Nucleus accumbens (tissue), 56 donors: ENCODE results near the gene STKLD1.
"Not testable (repeated sequence)": the region's sequence is repeated elsewhere in the genome, so short reads cannot be mapped to it uniquely, and the experiment has no call there.

ENCODE experiments used
- DNase-seq, 56 donors: peaks; one replicate each; lab custom pipeline; 2025; lab: John Stamatoyannopoulos, UW

Gene STKLD1

GRCh38 chr9:133360400-133361393 is 15.5 kb upstream of the STKLD1 start:
- DNase-seq = no peak

- DNase-seq = no peak
These were observed 14.6 kb upstream of the STKLD1 start for GRCh38 chr9:133361507-133362092.

GRCh38 chr9:133362359-133363044 is 13.7 kb upstream of the STKLD1 start:
- DNase-seq = no peak

GRCh38 chr9:133366435-133366834 is 9.7 kb upstream of the STKLD1 start:
- no peak for DNase-seq

GRCh38 chr9:133367221-133367620 is 8.9 kb upstream of the STKLD1 start:
- DNase-seq = no peak

- no peak for DNase-seq
These were observed 8.4 kb upstream of the STKLD1 start for GRCh38 chr9:133367778-133368177.

GRCh38 chr9:133368249-133368881 is 7.8 kb upstream of the STKLD1 start:
- DNase-seq = no peak

GRCh38 chr9:133369422-133369821 is 6.7 kb upstream of the STKLD1 start:
- DNase-seq = no peak

- DNase-seq = no peak
These were observed 6.2 kb upstream of the STKLD1 start for GRCh38 chr9:133369933-133370332.

- DNase-seq = no peak
These were observed 5.5 kb upstream of the STKLD1 start for GRCh38 chr9:133370685-133371084.

- DNase-seq = peak in 10 of 56 donors; percentile 12 to 42 (median 26)
These were observed 4.9 kb upstream of the STKLD1 start for GRCh38 chr9:133371261-133371711.

- no peak for DNase-seq
These were observed 4.0 kb upstream of the STKLD1 start for GRCh38 chr9:133372144-133372543.

- DNase-seq = no peak
These were observed 1.5 kb upstream of the STKLD1 start for GRCh38 chr9:133374612-133375115.

- peak in 2 of 56 donors; percentile 21 to 30 for DNase-seq
These were observed 946 bp upstream of the STKLD1 start for GRCh38 chr9:133375116-133375723.

- DNase-seq = not testable (repeated sequence)
These were observed 1.1 kb downstream of the STKLD1 start for GRCh38 chr9:133377280-133377679.

- no peak for DNase-seq
These were observed 1.6 kb downstream of the STKLD1 start for GRCh38 chr9:133377721-133378216.

- DNase-seq = no peak
These were observed 2.3 kb downstream of the STKLD1 start for GRCh38 chr9:133378408-133378962.

- peak in 49 of 56 donors; percentile 9 to 83 (median 48) for DNase-seq
These were observed 3.3 kb downstream of the STKLD1 start for GRCh38 chr9:133379153-133380086.
